Ectodermal cell (in vitro differentiated cells): ENCODE data around the gene C11orf68.
A peak's percentile ranks its signal among the peaks of the same experiment; 100 is the strongest.

Experiments
- H3K27ac ChIP-seq: 2 replicates; pipeline ENCODE4 v1.7.0; 2013; ENCODE audit warnings: mild to moderate bottlenecking, low read depth, low read length; ENCODE audit not compliant: insufficient read depth, poor library complexity, severe bottlenecking
- H3K27me3 ChIP-seq: 2 replicates; pipeline ENCODE4 v1.7.0; 2013; ENCODE audit warnings: mild to moderate bottlenecking, low read length; ENCODE audit not compliant: insufficient read depth, control insufficient read depth, poor library complexity, severe bottlenecking
- H3K36me3 ChIP-seq: one replicate; pipeline ENCODE4 v1.7.0; 2013; ENCODE audit warnings: low read length; ENCODE audit not compliant: control insufficient read depth, insufficient read depth
- H3K4me1 ChIP-seq: one replicate; pipeline ENCODE4 v1.7.0; 2013; ENCODE audit warnings: low read length; ENCODE audit not compliant: control insufficient read depth, insufficient read depth
- H3K4me3 ChIP-seq: 2 replicates; pipeline ENCODE4 v1.7.0; 2013; ENCODE audit warnings: low read depth, low read length, control low read depth; ENCODE audit not compliant: insufficient read depth
- H3K9me3 ChIP-seq: 2 replicates; pipeline ENCODE4 v1.7.0; 2013; ENCODE audit warnings: mild to moderate bottlenecking, low read length, moderate library complexity; ENCODE audit not compliant: control insufficient read depth
- WGBS, 2 experiments: methylation state at CpG; one replicate each; pipeline ENCODE4 v1.1.7; 2013; ENCODE audit warnings: missing lambda C conversion rate in 2 of 2; 5-methylcytosine and 5-hydroxymethylcytosine counted together

C11orf68 gene

GRCh38 chr11:65891219-65892136, 27.4 kb downstream of the C11orf68 start:
- 6% methylated on average over 57 of the region's 57 CpGs for WGBS, 2 experiments
- no peak overlapping the region for H3K27ac ChIP-seq

GRCh38 chr11:65890324-65891218, 28.3 kb downstream of the C11orf68 start, which contains the start of gene CCDC85B:
Gene CCDC85B (plus strand): TSS chr11:65890673. CDS start chr11:65890784, 111 bp downstream.
- H3K4me3 ChIP-seq, result peak within 1 kb of the TSS; percentile 64
- peaks cover 37% of the 10 kb centered on the region for H3K27me3 ChIP-seq
- no peak within 1 kb of the TSS for H3K27ac ChIP-seq
- peaks cover 28% of the 10 kb centered on the region for H3K4me1 ChIP-seq
- no peaks in the 10 kb centered on the region for H3K9me3 ChIP-seq
- WGBS, 2 experiments, result 0 to 1% methylated on average over 94 of the region's 94 CpGs
- H3K36me3 ChIP-seq, result peaks cover 3% of the 10 kb centered on the region

More at GRCh38 chr11:65891219-65892136, 27.4 kb downstream of the C11orf68 start:
- peaks cover 28% of the 10 kb centered on the region for H3K4me1 ChIP-seq
- no peaks in the 10 kb centered on the region for H3K9me3 ChIP-seq
- peaks cover 43% of the 10 kb centered on the region for H3K27me3 ChIP-seq
- H3K4me3 ChIP-seq, result peak overlapping the region; percentile 64
- peaks cover 3% of the 10 kb centered on the region for H3K36me3 ChIP-seq

GRCh38 chr11:65888163-65888814, 30.6 kb downstream of the C11orf68 start, which contains the start of gene FIBP:
Gene FIBP (minus strand): TSS chr11:65888471. CDS start chr11:65888418, 53 bp downstream.
- H3K4me1 ChIP-seq, result peaks cover 32% of the 10 kb centered on the region
- peaks cover 12% of the 10 kb centered on the region for H3K36me3 ChIP-seq
- peak within 1 kb of the TSS; percentile 71 for H3K27ac ChIP-seq
- H3K27me3 ChIP-seq, result peaks cover 34% of the 10 kb centered on the region
- WGBS, 2 experiments, result 0% methylated on average over 57 of the region's 57 CpGs
- peak within 1 kb of the TSS; percentile 76 for H3K4me3 ChIP-seq
- H3K9me3 ChIP-seq, result no peaks in the 10 kb centered on the region

- Histone ChIP-seq H3K36me3 (peaks cover 17% of the 10 kb centered on the region), H3K4me3 (peak overlapping the region; percentile 76), H3K9me3 (no peaks in the 10 kb centered on the region), H3K27ac (peak overlapping the region; percentile 71), H3K4me1 (peaks cover 32% of the 10 kb centered on the region), H3K27me3 (peaks cover 34% of the 10 kb centered on the region)
- 3 to 4% methylated on average over 23 of the region's 23 CpGs for WGBS, 2 experiments
Observed at GRCh38 chr11:65887723-65888162, 31.1 kb downstream of the C11orf68 start.

- Histone ChIP-seq H3K9me3 (no peaks in the 10 kb centered on the region), H3K27me3 (peaks cover 28% of the 10 kb centered on the region), H3K4me1 (peaks cover 32% of the 10 kb centered on the region), H3K4me3 (peak overlapping the region; percentile 76), H3K27ac (no peak overlapping the region), H3K36me3 (peaks cover 22% of the 10 kb centered on the region)
- WGBS, 2 experiments, result 85 to 91% methylated on average over 14 of the region's 14 CpGs
Observed at GRCh38 chr11:65886826-65887722, 31.8 kb downstream of the C11orf68 start.

GRCh38 chr11:65885808-65886536, 32.9 kb downstream of the C11orf68 start:
- no peak overlapping the region for H3K27ac ChIP-seq
- peaks cover 22% of the 10 kb centered on the region for H3K36me3 ChIP-seq
- WGBS, 2 experiments, result 94% methylated on average over 12 of the region's 12 CpGs

GRCh38 chr11:65885231-65885630, 33.6 kb downstream of the C11orf68 start:
- H3K4me1 ChIP-seq, result peaks cover 24% of the 10 kb centered on the region
- no peak overlapping the region for H3K27ac ChIP-seq
- peaks cover 16% of the 10 kb centered on the region for H3K27me3 ChIP-seq
- H3K4me3 ChIP-seq, result no peak overlapping the region
- H3K9me3 ChIP-seq, result no peaks in the 10 kb centered on the region
- WGBS, 2 experiments, result 93 to 97% methylated on average over 7 of the region's 7 CpGs
- H3K36me3 ChIP-seq, result peaks cover 22% of the 10 kb centered on the region

More at GRCh38 chr11:65885808-65886536, 32.9 kb downstream of the C11orf68 start:
- H3K4me1 ChIP-seq, result peaks cover 24% of the 10 kb centered on the region
- H3K9me3 ChIP-seq, result no peaks in the 10 kb centered on the region
- no peak overlapping the region for H3K4me3 ChIP-seq
- peaks cover 17% of the 10 kb centered on the region for H3K27me3 ChIP-seq

- H3K4me3 ChIP-seq, result no peak overlapping the region
- peaks cover 22% of the 10 kb centered on the region for H3K36me3 ChIP-seq
Observed at GRCh38 chr11:65884716-65885092, 34.2 kb downstream of the C11orf68 start.

More at GRCh38 chr11:65884716-65885092, 34.2 kb downstream of the C11orf68 start:
- H3K27me3 ChIP-seq, result peaks cover 11% of the 10 kb centered on the region
- H3K4me1 ChIP-seq, result peaks cover 18% of the 10 kb centered on the region
- H3K9me3 ChIP-seq, result no peaks in the 10 kb centered on the region
- WGBS, 2 experiments, result 36 to 37% methylated on average over 9 of the region's 9 CpGs
- no peak overlapping the region for H3K27ac ChIP-seq
